Peyer's patch (tissue), 4 donors: ENCODE data around the gene WSB2.

ENCODE experiments used
- POLR2A ChIP-seq, 2 donors: fragments of 450-650 bp; IDR thresholded peaks; one replicate each; pipeline ENCODE4 v1.5.1; 2017; ENCODE audit warnings: antibody characterized with exemption in 2 of 2, mild to moderate bottlenecking in 2 of 2, moderate library complexity in 2 of 2
- TF ChIP-seq, protein P1 (sequence below), 6 experiments: fragments of 450-650 bp in 4 of 6; fragments of 200-600 bp in 2 of 6; sonication (generic) in 1 of 6; IDR thresholded peaks; one replicate each; pipeline ENCODE4 v1.5.1; 2017 to 2019; ENCODE audit warnings: antibody characterized with exemption in 6 of 6, mild to moderate bottlenecking in 3 of 6, moderate library complexity in 1 of 6

DNA sequence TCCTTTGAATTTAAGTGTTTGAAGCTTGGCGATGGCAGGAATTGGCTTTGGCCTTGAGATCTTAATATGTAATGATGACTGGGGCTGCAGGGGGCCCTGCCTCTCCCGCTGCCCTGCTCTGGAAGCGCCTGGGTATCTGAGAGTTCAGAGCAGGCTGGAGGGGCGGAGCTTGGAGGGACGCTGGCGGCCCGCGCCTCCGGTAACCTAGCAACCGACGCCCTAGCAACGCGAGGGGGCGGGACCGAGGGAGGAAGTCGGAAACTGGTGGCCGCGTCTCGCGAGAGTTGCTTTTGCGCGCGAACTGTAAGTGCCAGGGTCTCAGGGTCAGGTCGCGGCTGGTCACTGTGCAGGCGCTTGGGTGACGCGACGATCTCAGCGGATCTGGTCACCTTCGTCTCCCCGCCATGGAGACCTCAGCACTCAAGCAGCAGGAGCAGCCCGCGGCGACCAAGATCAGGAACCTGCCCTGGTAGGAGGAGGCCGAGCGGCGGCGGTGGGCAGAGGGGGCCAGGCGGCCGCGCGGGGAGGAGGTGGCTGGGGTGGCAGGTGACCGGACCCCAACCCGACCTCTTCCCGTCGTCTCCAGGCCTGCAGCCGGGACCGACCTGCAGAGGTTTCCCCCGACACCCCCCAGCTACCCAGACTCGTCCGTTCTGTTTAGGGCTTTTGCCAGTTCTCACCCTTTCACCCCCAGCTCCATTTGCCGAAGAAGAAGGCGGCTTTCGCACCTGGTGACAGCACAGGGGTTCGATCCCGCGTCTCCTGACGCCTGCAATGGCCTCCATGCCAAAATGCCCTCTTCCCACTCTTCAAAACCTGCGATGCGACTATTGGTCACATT, 44.3 kb downstream of the WSB2 start, which contains the start of gene RFC5:
- TF ChIP-seq, protein P1, sequence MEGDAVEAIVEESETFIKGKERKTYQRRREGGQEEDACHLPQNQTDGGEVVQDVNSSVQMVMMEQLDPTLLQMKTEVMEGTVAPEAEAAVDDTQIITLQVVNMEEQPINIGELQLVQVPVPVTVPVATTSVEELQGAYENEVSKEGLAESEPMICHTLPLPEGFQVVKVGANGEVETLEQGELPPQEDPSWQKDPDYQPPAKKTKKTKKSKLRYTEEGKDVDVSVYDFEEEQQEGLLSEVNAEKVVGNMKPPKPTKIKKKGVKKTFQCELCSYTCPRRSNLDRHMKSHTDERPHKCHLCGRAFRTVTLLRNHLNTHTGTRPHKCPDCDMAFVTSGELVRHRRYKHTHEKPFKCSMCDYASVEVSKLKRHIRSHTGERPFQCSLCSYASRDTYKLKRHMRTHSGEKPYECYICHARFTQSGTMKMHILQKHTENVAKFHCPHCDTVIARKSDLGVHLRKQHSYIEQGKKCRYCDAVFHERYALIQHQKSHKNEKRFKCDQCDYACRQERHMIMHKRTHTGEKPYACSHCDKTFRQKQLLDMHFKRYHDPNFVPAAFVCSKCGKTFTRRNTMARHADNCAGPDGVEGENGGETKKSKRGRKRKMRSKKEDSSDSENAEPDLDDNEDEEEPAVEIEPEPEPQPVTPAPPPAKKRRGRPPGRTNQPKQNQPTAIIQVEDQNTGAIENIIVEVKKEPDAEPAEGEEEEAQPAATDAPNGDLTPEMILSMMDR (IDR thresholded peaks at IDR 0.05): no peak
- no peak for TF ChIP-seq POLR2A (IDR thresholded peaks at IDR 0.05)
